GM18498 (cell line): Measurements from ENCODE around the gene SPACDR.

Experiments
- ATAC-seq: cut with Tn5 transposase; IDR thresholded peaks from one replicate; pipeline ENCODE4 v1.9.1; 2021; ENCODE audit warnings: mild to moderate bottlenecking, moderate library complexity; ENCODE audit not compliant: unreplicated experiment

The SPACDR gene

GRCh38 chr7:100437150-100438100 lies 26.6 kb downstream of the SPACDR start:
- ATAC-seq = no peak

DNA sequence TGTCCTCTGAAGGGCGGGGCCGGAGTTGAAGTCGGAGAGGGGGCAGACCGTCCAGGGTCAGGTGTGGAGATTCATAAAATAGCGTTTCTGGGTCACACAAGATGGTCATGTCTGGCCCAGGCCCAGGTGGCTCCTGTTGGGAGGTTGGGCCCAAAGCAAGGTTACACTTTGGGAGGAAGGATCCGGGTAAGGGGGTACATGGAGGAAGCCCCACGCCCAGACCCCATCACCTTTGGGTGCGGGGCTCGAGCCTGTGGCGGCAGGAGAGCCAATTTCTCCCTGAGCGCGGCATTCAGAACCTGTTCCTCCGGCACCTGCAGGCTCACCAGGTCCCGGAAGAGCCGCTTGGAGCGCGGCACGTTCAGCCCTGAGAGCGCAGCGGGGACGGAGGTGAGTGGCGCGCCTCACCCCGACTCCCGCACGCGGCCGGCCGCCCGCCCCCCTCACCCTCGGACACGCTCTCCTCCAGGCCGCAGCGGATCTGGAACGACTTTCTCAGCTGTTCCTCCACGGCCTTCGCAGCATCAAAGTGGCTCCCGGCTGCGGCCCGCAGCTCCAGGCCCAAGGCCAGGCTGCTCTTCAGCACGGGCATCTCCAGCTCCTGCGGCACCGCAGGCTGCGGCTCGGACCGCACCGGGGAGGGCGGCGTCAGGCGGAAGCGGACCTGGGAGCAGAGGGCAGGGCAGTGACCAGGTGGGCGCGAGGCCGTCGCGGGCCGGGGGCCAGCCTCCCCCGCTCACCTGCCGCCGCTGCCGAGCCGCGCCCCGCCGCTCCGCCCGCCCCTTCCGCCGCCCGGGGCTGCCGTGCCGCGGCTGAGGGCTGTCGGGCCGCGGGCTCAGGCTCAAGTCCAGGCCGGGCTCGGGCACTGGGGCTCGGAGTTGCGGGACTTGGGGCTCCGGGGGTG lies 28.4 kb downstream of the SPACDR start:
- peak; percentile 32 for ATAC-seq

GRCh38 chr7:100434297-100435144 lies 29.5 kb downstream of the SPACDR start:
- no peak for ATAC-seq

DNA sequence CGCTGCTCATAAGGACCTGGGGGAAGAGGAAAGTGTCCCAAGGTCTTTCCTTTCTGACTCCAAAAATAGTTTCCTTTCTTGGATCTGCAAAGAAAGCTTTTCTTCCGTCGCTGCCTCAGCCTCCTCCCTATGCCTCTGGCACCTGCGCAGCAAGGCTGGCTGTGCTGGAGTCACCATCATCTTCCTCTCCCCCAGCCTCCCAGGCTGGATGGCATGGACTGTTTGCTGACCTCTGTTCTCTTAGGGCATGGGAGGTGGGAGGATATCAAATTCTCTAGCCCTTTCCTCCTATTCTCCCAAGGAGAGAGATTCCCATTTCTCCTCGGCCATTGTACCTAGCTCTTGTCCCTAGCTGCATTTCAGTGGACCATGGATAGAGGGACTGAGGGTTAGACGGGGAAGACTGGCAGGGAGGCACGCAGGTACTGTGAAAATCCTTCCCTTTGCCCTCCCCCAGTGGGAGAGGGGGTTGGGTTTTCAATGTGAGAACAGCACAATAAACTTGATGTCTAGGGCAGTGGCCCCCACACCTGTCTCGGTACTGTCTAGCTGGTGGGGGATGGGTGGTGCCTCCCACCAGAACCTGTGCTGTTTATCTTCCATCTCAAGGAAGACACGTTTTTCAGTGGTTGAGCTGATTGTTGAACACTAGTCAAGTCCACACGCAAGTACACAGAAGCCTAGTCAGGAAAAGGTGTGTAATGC lies 30.3 kb downstream of the SPACDR start:
- no peak for ATAC-seq

DNA sequence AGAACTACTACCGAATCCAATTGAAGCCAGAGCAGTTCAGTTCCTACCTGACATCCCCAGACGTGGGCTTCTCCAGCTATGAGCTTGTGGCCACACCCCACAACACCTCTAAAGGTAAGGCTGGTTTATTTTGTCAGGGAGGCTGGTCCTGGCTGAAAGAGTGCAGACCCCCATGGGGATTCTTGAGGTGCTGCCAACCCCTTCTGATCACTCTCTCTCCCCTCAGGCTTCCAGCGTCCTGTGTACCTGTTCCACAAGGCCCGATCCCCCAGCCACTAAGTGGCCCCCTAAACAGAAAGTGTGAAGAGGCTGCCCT lies 30.8 kb downstream of the SPACDR start:
- ATAC-seq = no peak

- ATAC-seq = no peak
These were observed 31.3 kb downstream of the SPACDR start for GRCh38 chr7:100432621-100433275.

- ATAC-seq = no peak
These were observed 32.0 kb downstream of the SPACDR start for GRCh38 chr7:100432053-100432452.

- ATAC-seq = no peak
These were observed 32.7 kb downstream of the SPACDR start for GRCh38 chr7:100431286-100431735.

- no peak for ATAC-seq
These were observed 33.4 kb downstream of the SPACDR start for GRCh38 chr7:100430493-100431285.

- peak; percentile 43 for ATAC-seq
These were observed 34.2 kb downstream of the SPACDR start, which contains the start of gene MEPCE for GRCh38 chr7:100429637-100430492. Gene MEPCE, plus strand, starts transcription at chr7:100429831. Its CDS starts 188 bp downstream, at chr7:100430019.

DNA sequence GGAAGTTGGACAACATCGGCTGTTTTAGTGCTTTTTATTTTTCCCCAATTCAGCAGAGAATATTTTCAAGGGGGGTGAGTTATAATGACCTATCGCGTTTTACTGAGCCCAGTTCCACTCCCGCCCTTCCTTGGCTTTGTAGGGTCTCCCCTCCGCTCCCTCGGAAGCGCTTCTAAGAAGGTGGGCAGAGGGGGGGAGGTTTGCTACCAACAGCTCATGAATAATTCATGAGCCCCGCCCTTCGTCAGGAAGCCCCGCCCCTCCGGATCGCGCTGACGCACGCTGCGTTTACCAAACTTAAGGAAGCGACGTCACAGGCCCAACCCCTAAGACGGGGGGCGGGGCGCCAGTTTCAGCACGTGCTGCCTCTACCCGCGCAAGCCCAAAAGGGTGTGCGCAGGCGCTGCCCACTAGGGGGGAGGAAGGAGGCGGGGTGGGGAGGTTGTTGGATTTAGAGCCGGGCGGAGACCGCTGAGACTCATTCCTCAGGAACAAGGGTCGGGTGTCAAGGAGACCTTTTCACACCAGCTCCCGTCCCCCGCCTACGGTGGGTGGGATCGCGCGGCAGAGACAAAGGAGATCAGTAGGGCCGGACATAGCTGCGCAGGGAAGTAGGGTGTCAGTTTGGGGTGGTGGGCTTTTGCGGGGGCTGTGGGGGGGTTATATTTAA lies 35.0 kb downstream of the SPACDR start:
- peak; percentile 51 for ATAC-seq

DNA sequence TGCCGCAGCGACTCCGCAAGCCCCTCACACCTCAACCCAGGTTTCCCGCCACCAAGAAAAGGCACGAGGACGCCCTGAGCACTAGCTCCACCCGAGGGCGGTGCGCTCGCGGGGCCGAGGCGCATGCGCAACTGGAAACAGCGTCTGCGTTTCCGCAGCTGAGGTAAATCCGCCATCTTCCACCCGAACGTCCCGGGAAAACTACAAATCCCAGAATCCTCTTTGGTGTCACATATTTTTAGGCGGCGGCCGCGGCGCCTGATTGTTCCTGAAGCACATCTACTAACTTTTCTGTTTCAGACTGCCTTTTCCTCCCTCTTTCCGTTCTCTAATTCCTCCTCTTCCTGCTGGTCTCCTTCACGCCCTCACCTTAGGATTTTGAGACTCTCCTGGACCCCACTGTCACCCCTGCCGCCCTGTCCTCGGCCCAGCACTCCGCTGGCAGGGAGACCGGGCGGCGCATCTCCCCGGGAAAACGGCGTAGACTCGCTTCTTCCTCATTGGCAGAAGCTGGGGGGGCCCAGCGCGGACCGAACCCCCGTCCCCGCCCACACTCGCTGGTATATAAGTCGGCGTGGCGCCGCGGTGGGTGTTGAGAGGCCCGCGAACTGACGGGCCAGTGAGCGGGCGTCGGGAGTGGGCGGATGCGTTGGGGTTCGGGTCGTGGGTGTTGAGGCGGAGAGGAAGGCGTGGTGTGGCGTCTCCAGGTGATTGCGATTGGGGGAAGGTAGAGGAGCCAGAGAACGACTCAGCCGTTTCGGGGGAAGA lies 35.7 kb downstream of the SPACDR start, which contains the start of gene ZCWPW1:
Gene ZCWPW1, minus strand, starts transcription at position 505 of the 768 bp plus-strand sequence. CDS start 8,054 bp downstream, outside the sequence.
- peak; percentile 51 for ATAC-seq

- no peak for ATAC-seq
These were observed 36.3 kb downstream of the SPACDR start for GRCh38 chr7:100427762-100428198.

GRCh38 chr7:100426516-100426915 lies 37.5 kb downstream of the SPACDR start:
- ATAC-seq = no peak

DNA sequence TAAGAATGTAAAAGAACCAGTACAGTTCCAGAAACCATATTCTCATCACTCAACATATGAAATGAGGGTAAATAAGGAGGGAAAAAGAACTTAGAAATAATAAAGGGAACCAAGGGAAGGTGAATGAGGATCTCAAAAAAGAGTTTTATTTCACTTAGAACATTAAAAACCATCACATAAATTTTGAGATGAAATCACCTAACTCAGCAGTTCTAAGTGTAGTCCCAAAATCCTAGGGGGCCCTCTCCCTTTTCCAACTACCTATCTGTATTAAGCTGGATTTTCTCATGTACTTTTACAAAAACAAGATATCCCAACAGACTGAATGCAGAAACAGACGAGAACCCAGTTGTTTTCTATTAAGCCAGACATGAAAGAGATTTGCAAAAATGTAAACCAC lies 38.7 kb downstream of the SPACDR start:
- no peak for ATAC-seq

GRCh38 chr7:100423315-100423714 lies 40.7 kb downstream of the SPACDR start:
- ATAC-seq = no peak
